ENCODE measurements around the gene UBE2V1.

UBE2V1 gene

DNA sequence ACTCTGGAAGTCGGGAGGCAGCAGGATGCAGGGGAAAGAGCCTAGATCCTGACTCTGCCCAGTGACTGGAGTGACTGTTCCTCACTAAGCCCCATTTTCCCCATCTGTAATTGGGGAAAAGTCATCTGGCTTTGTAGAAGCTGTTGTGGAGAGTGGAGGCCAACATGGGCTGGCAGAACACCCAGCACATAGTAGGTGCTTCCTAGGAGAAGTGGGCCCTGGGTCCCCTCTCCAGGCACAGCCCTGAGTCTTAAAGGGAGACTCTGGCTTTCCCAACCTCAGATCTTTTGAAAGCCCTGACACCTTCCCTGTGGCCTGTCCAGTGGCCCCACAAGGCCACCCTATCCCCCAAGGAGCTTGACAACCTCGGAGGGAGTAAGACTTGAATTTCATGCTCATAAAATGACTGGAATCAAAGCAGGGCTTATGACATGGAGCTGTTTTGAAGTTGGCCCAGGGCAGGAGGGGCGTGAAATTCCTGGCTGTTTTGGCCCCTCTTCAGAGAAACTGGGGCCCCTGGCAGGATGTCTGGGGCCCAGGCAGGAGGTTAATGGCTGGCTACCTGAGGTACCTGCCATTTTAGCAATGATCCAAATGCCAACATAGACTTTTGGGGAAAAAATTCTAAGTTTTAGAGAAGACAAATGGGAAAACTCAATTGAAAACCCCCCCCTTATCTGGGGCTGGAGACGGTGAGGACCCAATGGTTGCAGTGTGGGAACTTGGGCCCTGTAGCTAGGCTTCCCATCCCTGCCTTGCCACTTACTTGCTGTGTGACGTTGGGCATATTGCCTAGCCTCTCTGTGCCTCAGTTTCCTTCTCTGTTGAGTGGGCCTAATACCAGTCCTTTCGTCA lies 51.6 kb downstream of the UBE2V1 start:
- no peak for DNase-seq

DNA sequence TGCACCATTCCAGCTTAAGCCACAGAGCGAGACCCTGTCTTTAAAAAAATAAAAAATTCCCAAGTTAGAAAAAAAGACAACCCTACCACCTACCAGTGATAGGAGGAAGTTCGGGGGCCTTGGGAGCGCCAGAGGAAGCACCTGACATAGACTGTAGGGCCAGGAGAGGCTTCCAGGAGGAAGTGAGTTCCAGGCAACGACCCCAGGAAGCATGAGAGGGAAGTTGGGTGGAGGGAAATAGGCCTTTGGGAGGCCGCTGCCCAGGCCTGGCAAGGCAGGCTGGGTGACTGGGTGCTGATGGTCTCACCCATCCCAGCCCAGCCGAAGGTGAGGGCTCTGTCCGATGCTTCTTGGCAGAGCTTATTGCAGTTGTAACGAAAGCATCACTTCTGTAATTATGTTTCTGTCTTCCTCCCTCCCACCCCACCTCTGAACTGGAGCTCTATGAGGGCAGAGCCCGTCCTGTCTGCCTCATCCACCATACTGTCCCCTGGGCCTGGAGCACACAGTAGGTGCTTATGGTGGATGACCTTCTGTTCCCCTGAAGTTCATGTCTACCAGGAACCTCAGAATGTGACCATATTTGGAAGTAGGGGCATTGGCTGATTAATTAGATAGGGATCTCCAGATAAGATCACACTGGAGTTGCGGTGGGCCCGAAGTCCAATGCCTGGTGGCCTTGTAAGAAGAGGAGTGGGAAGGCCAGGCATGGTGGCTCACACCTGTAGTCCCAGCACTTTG lies 54.1 kb downstream of the UBE2V1 start:
- no peak for DNase-seq

DNA sequence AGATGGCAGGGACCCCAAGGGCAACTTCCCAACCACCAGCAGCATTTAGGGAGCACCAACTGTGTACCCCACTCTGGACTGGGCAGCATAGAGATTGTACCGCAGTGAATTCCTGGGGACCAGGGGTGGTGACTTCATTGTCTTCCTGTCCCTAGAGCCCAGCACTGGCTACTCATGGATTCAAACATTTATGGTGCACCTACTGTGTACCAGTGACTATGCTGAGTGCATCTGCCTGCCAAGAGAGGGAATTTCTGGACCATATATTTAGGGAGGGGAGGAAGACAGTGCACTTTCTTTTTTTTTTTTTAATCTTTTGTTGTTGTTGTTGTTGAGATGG lies 55.3 kb downstream of the UBE2V1 start:
- no peak for DNase-seq

DNA sequence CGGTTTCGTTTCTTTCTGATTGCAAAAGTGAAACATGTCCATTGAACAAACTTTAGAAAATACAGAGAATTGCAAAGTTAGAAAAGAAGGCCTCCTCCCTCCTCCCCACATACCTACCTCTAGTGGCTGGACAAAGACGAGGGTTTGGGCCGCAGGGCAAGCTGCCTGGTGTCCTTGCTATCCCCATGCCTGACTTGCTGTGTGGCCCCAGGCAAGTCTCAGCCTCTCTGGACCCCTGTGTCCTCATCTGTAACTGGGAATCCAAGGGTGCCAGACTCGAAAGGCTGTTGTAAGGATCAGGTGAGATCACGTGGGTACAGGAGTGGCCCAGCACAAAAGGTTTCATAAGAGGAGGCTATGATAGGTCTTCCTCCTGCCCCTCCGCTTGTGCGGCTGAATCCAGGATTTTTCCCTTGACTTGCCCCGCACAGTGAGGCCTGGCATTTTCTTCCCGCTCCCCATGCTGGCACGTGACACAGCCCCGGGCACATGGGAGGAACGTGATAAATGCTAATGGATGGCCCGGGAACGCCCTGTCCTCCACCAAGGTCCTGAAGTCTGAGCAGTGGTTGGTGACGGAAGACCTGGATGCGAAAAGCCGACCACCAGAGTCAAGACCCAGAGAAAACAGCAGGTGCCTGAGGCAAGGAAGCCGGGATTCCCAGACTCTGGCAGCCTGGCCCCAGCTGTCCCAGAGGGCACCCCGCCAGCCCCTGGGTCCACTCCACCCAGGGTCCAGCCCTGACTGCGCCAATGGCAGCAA lies 55.8 kb downstream of the UBE2V1 start:
- no peak for DNase-seq

DNA sequence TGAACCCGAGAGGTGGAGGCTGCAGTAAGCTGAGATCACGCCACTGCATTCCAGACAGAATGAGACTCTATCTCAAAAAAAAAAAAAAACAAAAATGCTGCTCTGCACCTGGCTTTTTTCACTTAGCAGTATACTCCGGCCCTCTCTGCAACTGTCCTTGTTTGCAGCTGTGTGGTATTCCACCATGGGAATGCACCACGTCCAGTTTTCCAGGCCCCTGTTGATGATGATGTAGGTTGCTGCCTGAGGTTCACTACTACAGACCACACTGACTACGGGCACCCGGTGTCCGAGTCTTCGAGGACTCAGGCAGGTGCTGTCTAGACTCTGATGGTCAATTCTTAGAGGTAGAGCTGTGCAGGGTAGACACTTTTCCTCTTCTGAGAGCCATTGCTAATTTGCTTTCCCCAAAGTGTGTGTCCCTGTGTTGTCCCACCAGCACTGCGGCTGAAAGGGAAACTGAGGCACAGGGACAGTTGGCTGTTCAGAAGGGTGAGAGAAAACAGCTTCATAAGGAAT lies 56.5 kb downstream of the UBE2V1 start:
- DNase-seq: no peak

DNA sequence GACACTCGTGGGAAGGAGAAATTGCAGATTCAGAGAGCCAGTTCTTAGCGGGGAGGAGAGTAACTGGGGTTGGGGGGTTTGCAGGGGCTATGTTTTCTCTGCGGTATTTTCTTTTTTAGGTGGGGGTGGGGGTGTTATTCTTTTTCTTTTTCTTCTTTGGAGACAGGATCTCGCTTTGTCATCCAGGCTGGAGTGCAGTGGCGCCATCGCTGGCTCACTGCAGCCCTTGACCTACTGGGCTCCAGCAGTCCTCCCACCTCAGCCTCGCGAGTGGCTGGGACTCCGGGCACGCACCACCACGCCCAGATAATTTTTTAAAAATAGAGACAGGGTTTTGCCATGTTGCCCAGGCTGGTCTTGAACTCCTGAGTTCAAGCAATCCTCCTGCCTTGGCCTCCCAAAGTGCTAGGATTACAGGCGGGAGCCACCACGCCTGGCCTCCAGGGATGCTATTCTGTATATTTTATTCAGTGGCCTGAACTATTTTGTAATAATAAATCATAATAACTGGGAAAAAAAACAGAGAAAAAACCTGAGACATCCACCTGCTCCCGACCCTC lies 57.3 kb downstream of the UBE2V1 start:
- DNase-seq: no peak

DNA sequence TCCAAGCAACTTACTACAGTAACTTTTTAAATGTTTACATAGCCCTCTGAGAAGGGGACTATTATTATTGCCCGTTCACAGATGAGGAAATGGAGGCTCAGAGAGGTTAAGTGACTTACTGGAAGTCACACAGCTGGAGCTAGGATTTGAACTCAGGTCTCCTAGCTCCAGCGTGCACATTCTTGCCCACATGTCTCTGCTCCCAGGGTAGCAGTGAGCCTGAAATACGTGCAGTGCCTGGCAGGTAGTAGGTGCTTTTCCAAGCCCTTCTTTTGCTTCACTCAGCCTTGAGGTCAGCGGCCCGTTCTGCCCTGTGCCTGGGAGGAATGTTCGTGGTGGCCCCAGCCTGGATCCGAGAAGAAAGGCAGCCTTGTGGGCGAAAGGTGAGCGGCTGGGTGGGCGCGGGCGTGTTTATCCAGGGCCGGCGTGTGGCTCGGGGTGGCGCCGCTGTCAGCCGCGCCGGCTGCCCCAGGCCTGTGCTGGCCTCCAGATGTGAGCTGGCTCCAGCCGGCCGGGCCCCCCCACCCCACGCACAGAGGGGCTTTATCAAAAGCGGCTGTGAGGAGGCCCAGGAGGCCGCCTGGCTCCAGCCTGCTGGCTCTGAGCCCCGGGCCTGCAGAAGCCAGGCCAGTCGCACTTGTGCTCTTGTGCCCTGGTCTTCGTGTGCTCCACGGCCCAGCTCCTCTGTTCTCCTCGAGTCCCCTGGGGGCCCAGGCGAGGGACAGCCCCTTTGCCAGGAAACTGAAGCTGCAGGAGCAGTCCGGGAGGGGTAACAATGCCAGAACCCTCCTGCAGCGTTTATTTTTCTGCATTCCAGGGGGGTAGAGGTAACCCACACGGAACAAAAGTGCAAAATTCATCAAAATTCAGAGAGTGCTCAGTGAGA lies 58.1 kb downstream of the UBE2V1 start:
- no peak for DNase-seq

DNA sequence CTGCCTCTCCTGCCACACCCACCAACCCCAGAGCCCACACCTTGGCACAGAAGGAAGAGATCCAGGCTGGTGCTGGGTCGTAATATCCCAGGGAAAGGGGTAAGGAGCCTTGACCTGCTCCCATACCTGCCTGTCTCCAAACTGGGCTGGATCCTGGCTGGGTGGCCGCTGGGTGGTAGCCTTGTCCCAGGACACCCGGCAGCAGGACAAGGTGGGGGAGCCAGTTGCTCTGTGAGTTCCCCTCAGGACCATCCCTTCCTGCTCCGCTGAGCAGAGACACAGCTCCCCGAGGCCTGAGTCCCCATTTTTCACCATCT lies 58.8 kb downstream of the UBE2V1 start:
- DNase-seq: no peak

DNA sequence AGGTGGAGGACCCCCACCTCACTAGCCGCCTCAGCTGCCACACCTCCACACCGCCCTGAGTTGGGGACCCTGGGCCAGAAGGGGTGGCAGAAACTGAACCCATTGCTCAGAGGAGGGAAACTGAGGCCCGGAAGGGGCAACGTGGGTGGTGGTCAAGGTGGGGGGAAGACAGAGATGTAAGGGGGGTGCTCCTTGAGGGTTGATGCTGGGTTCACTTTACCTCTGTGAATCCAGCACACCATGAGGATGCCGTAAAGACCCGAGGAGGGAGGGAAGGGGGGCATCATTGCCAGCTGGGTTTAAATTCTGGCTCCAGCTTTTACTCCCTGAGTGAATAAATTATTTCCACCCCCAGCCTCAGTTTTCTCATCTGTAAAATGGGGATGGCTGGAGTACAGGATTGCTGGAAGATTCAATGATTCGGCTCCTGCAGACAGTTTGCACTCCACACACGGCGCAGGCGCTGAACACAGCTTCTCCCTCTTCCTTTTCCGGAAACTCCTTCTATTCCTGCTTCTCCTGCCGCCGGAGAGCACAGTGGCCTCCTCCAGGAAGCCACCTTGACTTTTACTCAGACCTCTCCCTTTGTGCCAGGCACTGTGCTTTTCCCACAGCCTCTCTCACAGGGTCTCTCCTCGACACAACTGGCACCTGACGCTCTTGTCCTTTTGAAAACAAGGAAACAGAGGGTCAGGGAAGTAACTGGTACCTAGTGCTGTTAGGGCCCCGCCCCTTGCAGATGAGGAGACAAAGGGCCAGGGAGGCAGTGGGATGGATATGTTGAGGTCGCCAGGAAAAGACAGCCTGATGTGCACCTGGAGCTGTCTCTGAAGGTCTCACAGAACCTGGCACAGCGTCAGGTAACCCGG lies 59.4 kb downstream of the UBE2V1 start:
- no peak for DNase-seq

DNA sequence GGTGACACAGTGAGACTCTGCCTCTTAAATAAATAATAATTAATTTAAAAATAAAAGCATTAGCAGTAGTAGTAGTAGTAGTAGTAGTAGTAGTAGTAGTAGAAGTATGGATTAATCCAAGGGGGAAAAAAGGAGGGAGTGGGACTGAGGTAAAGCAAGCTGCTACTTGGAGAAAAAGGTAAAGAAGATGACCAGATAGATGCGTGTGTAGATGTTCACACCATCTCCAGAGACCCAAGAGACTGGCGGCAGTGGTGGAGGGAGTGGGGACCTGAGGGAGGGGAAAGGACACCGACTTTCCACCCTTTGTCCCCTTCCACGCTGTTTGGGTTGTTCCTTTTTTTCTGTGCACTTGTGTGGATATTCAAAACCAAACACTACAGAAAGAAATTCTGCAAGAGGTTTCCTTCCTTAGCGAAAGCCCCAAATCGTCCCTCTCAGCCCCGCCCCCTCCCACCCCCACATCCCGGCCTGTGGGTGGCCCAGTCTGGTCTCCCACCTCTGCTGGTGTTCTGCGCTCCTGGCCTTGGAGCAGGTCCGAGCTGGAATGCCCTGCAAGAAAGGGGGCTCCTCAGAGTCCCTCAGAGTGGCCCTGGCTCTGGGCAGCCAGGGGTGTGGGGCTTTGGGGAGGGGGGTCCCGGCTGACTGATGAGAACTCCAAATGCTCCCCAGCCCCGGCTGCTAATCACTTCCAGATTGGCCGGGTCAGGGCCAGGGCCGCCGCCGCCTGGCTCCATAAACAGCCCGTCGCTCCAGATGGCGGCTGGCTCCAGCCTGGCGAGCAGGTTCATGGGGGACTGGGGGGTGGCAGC lies 60.2 kb downstream of the UBE2V1 start:
- DNase-seq: no peak

DNA sequence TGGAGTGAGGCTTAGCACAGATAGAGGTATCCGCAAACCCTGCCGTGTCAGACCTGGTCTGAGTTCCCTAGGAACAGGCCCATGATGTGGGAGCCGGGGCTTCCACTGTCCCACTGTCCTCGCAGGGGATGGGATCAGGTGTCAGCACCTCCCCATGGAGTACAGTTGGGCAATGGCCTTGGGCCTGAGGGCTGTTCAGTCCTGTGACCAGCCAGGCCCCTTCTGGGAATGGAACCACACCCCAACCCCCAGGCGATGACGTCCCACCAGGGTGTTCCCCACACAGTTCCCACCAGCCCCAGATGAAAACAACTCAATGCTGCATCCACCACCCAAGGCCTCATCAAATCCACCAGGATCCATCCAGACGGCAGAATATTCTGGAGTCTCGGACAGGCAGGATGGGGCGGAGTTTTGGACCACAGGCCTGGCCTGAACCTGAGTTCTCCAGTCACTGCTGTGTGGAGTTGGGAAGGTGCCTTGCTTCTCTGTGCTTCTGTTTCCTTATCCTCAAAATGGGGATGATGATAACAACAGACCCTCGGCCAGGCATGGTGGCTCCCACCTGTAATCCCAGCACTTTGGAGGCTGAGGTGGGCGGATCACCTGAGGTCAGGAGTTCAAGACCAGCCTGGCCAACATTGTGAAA lies 62.2 kb downstream of the UBE2V1 start:
- no peak for DNase-seq

DNA sequence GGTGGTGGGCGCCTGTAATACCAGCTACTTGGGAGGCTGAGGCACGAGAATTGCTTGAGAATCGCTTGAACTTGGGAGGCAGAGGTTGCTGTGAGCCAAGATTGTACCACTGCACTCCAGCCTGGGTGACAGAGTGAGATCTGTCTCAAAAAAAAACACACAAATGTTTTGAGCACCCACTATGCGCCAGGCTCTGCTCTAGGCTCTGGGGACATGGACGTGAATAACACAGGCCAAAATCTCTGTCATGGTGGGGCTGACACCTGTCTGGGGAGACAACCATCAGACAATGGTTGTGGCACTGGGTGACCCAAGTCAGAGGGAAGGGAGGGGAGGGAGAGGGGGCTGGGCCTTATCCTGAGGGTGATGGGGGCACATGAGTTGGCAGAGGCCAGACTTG lies 62.7 kb downstream of the UBE2V1 start:
- no peak for DNase-seq

DNA sequence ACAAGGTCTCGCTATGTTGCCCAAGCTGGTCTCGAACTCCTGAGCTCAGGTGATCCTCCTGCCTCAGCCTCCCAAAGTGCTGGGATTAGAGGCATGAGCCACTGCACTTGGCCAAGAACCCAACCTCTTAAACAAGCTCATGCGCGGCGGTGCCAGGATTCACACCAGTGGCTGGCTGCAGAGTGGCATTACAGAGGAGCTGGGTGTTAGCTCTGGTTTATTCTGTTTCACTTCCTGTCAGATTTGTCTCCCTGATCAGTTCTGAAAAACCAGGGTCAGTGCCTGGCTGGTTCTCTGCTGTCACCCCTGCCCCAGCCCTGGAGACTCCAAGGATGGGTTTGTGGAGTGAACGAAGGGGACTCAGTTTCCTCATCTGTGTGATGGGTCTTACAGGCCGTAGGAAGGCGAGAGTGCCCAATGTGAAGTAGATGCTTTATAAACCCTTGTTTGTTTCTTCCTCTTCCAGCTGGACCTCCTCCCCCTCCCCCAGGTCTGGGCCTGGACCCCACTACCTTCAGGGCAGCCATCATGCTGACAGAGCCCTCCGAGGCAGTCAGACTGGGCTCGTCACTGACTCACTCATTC lies 63.4 kb downstream of the UBE2V1 start:
- no peak for DNase-seq

DNA sequence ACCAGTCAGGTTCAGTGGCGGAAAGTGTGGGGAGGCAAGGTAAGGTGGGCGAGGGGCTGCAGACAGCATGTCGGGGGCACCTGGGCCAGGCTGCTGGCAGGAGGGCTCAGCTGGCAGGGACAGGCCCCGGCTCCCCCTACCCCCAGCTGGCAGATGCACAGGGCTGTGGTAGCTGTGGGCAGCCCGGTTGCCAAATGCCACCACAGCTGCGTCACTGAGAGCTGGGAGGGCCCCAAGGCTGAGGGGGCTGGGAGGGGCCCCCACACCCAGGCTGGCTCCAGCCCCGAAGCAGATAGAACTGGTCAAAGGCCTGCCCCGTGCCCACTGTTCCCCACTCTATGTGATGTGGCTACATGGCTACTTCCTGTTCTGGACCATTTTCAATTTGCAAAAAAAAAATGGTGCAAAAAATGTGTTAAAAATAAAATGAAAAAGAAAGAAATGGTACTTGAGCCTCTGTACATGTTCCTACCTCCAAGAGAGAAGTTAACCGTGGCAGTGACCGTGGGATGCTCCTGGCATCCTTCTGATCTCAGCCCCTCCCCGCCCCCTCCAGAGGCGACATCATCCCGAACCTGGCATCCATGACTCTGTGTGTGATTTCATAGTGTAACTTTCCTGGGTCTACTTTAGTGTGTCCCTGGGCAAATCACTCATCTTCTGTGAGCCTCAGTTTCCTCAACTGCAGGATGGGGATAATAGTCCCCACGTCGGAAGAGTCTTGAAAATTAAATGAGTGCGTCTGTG lies 64.4 kb downstream of the UBE2V1 start:
- peak; percentile 66 for DNase-seq

DNA sequence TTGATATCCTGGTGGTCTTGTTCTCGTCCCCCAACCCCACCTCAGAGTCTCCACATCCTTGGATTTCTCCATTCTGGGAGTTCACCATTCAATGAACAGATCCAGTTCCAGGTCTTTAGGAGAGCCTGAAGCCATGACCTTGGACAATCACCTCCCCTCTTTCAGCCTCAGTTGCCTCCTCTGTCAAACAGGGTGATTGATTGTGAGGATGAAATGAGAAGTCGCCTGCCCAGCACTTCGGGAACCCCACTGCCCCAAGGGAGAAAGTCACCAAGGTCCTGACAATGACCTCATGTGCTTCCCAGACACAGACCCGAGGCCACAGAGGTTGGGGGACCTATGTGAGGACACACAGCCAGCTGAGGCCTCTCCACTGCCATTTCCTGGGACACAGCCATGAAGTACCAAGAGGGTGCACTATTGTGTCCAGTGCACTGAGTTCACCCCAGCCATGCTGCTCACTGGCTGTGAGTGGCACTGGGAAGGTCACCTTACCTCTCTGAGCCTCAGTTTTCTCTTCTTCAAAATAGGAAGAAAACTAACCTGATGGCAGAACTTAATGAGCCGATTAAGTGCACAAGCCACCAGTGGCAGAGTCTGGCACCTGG lies 68.5 kb downstream of the UBE2V1 start:
- no peak for DNase-seq

DNA sequence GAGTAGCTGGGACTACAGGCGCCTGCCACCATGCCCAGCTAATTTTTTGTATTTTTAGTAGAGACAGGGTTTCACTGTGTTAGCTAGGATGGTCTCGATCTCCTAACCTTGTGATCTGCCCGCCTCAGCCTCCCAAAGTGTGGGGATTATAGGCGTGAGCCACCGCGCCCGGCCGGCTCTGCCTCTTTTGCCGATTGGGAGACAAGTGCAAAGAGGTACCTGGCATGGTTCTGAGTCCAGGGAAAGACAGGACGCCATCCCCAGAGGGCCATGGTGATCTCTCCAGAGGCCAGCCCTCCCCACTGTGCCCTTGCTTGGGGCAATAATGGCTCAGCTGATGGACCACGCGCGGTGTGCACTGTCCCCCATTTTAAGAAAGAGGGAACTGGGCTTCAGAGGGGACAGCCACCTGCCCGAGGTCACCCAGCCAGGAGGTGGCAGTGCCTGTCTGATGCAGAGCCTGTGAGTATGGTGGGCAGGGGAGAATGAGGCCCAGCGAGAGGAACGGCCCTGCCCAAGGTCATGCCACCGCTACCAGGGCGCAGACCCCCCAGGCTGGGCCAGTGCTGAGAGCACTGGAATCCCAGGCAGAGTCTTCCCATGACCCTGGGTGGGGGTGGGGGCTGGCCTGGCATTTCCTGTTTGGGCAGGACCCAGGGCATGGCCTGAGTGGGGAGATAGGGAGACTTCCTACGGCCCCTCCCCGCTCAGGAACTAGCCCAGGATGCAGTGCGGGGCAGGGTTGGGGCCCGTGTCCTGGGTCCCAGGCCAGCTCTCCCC lies 69.2 kb downstream of the UBE2V1 start:
- DNase-seq: no peak

Data from activated CD8-positive, alpha-beta memory T cell treated with anti-CD3 and anti-CD28 coated beads, Interleukin-2, amount 50 U/mL, for 48 hours (primary cell).